ENCODE data around the gene GALNS. TPM values are rescaled to one million over a fixed set of nuclear protein-coding genes. Genes with fewer than 3 reads are reported as not detected.
"Not testable (repeated sequence)": the region's sequence is repeated elsewhere in the genome, so short reads cannot be mapped to it uniquely, and the experiment has no call there.

The GALNS gene
- total RNA-seq, 1 donor from 2014 or later, result 16.8 TPM

GRCh38 chr16:88837806-88838205, 18.9 kb downstream of the GALNS start:
- no peak for DNase-seq (ENCODE audit: low read depth, low spot score)

GRCh38 chr16:88836791-88837190, 20.0 kb downstream of the GALNS start:
- DNase-seq (ENCODE audit: low read depth, low spot score), result no peak

- no peak for DNase-seq (ENCODE audit: low read depth, low spot score)
Observed at GRCh38 chr16:88835818-88836217, 20.9 kb downstream of the GALNS start.

- DNase-seq (ENCODE audit: low read depth, low spot score), result no peak
Observed at GRCh38 chr16:88835383-88835782, 21.4 kb downstream of the GALNS start.

- no peak for DNase-seq (ENCODE audit: low read depth, low spot score)
Observed at GRCh38 chr16:88834670-88835069, 22.1 kb downstream of the GALNS start.

- no peak for DNase-seq (ENCODE audit: low read depth, low spot score)
Observed at GRCh38 chr16:88833086-88833485, 23.7 kb downstream of the GALNS start.

- DNase-seq (ENCODE audit: low read depth, low spot score), result no peak
Observed at GRCh38 chr16:88831838-88832237, 24.9 kb downstream of the GALNS start.

GRCh38 chr16:88830783-88831182, 26.0 kb downstream of the GALNS start:
- DNase-seq (ENCODE audit: low read depth, low spot score), result no peak

- no peak for DNase-seq (ENCODE audit: low read depth, low spot score)
Observed at GRCh38 chr16:88830258-88830657, 26.5 kb downstream of the GALNS start.

GRCh38 chr16:88828711-88829110, 28.0 kb downstream of the GALNS start:
- DNase-seq (ENCODE audit: low read depth, low spot score), result no peak

- no peak for DNase-seq (ENCODE audit: low read depth, low spot score)
Observed at GRCh38 chr16:88827727-88828126, 29.0 kb downstream of the GALNS start.

GRCh38 chr16:88826070-88826840, 30.5 kb downstream of the GALNS start:
- no peak for DNase-seq (ENCODE audit: low read depth, low spot score)

- no peak for DNase-seq (ENCODE audit: low read depth, low spot score)
Observed at GRCh38 chr16:88825146-88825545, 31.6 kb downstream of the GALNS start.

- DNase-seq (ENCODE audit: low read depth, low spot score), result no peak
Observed at GRCh38 chr16:88824256-88825077, 32.3 kb downstream of the GALNS start.

- not testable (repeated sequence) for DNase-seq (ENCODE audit: low read depth, low spot score)
Observed at GRCh38 chr16:88823646-88824045, 33.1 kb downstream of the GALNS start.

GRCh38 chr16:88822281-88823040, 34.3 kb downstream of the GALNS start:
- DNase-seq (ENCODE audit: low read depth, low spot score), result no peak

GRCh38 chr16:88821168-88821850, 35.4 kb downstream of the GALNS start:
- no peak for DNase-seq (ENCODE audit: low read depth, low spot score)

- no peak for DNase-seq (ENCODE audit: low read depth, low spot score)
Observed at GRCh38 chr16:88820385-88821025, 36.2 kb downstream of the GALNS start.

GRCh38 chr16:88819126-88819525, 37.6 kb downstream of the GALNS start:
- DNase-seq (ENCODE audit: low read depth, low spot score), result no peak

- DNase-seq (ENCODE audit: low read depth, low spot score), result no peak
Observed at GRCh38 chr16:88818575-88818874, 38.2 kb downstream of the GALNS start.

All from pulmonary artery endothelial cell (primary cell).